Sigmoid colon (tissue), 7 donors: ENCODE results near the gene SLC2A13. TPM values are rescaled to one million over a fixed set of nuclear protein-coding genes. Genes with fewer than 3 reads are reported as not detected.
A peak's percentile ranks its signal among the peaks of the same experiment; 100 is the strongest.

Source experiments
- DNase-seq: peaks from one replicate; pipeline ENCODE4 v3.0.0-alpha.2; 2019
- H3K27ac ChIP-seq, 4 donors: fragments of 200-600 bp; sonication (generic); one replicate each; pipeline ENCODE4 v1.5.1; 2016 to 2019; ENCODE audit warnings: mild to moderate bottlenecking in 1 of 4
- H3K27me3 ChIP-seq, 3 donors: fragments of 200-600 bp; sonication (generic); one replicate each; pipeline ENCODE4 v1.5.1; 2019; ENCODE audit warnings: mild to moderate bottlenecking in 1 of 3
- H3K36me3 ChIP-seq, 4 donors: fragments of 200-600 bp; sonication (generic); one replicate each; pipeline ENCODE4 v1.5.1; 2016 to 2019
- H3K4me1 ChIP-seq, 4 donors: fragments of 200-600 bp; sonication (generic); one replicate each; pipeline ENCODE4 v1.5.1; 2017 to 2019
- H3K4me3 ChIP-seq, 4 donors: fragments of 200-600 bp; sonication (generic); one replicate each; pipeline ENCODE4 v1.5.1; 2017 to 2019; ENCODE audit warnings: mild to moderate bottlenecking in 2 of 4, moderate library complexity in 1 of 4
- H3K9me3 ChIP-seq, 4 donors: fragments of 200-600 bp in 3 of 4; sonication (generic) in 3 of 4; one replicate each; pipeline versions ENCODE4 v1.5.1 to v1.6.1; 2013 to 2019
- EP300 ChIP-seq, 4 donors: sonication (generic); formaldehyde crosslinking; IDR thresholded peaks; one replicate each; pipeline ENCODE4 v1.6.1; 2017; ENCODE audit warnings: antibody characterized with exemption in 4 of 4
- POLR2A ChIP-seq, 2 donors: fragments of 450-650 bp; IDR thresholded peaks; one replicate each; pipeline ENCODE4 v1.6.1; 2016; ENCODE audit warnings: antibody characterized with exemption in 2 of 2, mild to moderate bottlenecking in 2 of 2, moderate library complexity in 2 of 2
- POLR2AphosphoS5 ChIP-seq, 4 donors: sonication (generic); formaldehyde crosslinking; IDR thresholded peaks; one replicate each; pipeline ENCODE4 v1.6.1; 2017; ENCODE audit warnings: antibody characterized with exemption in 4 of 4
- WGBS, 2 donors: extraction: QIAGEN DNeasy Blood & Tissue Kit; methylation state at CpG; one replicate each; pipeline ENCODE4 v1.1.7; 2013; 5-methylcytosine and 5-hydroxymethylcytosine counted together
- intact Hi-C: fragments of 100-400 bp; cut with DNase I; formaldehyde crosslinking; loops from one replicate; pipeline ENCODE4 v1.15.1; 2023
- polyA plus RNA-seq, 3 donors: library from polyadenylated mRNA; stranded (reverse); fragments of 200-250 nt; gene quantifications; one replicate each; pipeline ENCODE4 v1.2.3, GENCODE V29; 2013
- total RNA-seq, 4 donors: library from RNA; depleted of rRNA; stranded (reverse); fragments of >200 nt; gene quantifications; one replicate each; pipeline ENCODE4 v1.1.0, GENCODE V29; 2016
- TF ChIP-seq, protein P1 (sequence below), 4 experiments: fragments of 450-650 bp in 3 of 4; fragments of 200-600 bp in 1 of 4; IDR thresholded peaks; one replicate each; pipeline ENCODE4 v1.5.1; 2016 to 2019; ENCODE audit warnings: antibody characterized with exemption in 4 of 4, mild to moderate bottlenecking in 3 of 4, moderate library complexity in 2 of 4
- donor health status: healthy with polysubstance abuse.
- donor health status: Bipolar disorder and iron deficiency.
- donor health status: healthy.

SLC2A13 gene
- total and polyA plus RNA-seq, 7 donors, result 1.8 to 32.3 (median 20.2) TPM

GRCh38 chr12:40103043-40103442, 2.8 kb downstream of the SLC2A13 start:
- Histone ChIP-seq H3K27ac (no peak overlapping the region), H3K4me1 (peaks cover 0 to 52% (median 34%) of the 10 kb centered on the region in 4 donors), H3K9me3 (no peaks in the 10 kb centered on the region), H3K27me3 (no peaks in the 10 kb centered on the region), H3K4me3 (peak overlapping the region in 1 of 4 donors; percentile 99), H3K36me3 (no peaks in the 10 kb centered on the region)
- intact Hi-C loops, result loop anchor here (10.0 kb wide), 2 partner anchors 178 to 658 kb away; partner anchors contain the start of gene KIF21A
- 31 to 77% methylated on average over 3 of the region's 3 CpGs for WGBS, 2 donors
- TF ChIP-seq POLR2A (IDR thresholded peaks at IDR 0.05), result no peak
- no peak for TF ChIP-seq EP300 (IDR thresholded peaks at IDR 0.05)
- TF ChIP-seq POLR2AphosphoS5 (IDR thresholded peaks at IDR 0.05), result no peak
- TF ChIP-seq, protein P1, sequence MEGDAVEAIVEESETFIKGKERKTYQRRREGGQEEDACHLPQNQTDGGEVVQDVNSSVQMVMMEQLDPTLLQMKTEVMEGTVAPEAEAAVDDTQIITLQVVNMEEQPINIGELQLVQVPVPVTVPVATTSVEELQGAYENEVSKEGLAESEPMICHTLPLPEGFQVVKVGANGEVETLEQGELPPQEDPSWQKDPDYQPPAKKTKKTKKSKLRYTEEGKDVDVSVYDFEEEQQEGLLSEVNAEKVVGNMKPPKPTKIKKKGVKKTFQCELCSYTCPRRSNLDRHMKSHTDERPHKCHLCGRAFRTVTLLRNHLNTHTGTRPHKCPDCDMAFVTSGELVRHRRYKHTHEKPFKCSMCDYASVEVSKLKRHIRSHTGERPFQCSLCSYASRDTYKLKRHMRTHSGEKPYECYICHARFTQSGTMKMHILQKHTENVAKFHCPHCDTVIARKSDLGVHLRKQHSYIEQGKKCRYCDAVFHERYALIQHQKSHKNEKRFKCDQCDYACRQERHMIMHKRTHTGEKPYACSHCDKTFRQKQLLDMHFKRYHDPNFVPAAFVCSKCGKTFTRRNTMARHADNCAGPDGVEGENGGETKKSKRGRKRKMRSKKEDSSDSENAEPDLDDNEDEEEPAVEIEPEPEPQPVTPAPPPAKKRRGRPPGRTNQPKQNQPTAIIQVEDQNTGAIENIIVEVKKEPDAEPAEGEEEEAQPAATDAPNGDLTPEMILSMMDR (IDR thresholded peaks at IDR 0.05), result no peak
- no peak for DNase-seq

DNA sequence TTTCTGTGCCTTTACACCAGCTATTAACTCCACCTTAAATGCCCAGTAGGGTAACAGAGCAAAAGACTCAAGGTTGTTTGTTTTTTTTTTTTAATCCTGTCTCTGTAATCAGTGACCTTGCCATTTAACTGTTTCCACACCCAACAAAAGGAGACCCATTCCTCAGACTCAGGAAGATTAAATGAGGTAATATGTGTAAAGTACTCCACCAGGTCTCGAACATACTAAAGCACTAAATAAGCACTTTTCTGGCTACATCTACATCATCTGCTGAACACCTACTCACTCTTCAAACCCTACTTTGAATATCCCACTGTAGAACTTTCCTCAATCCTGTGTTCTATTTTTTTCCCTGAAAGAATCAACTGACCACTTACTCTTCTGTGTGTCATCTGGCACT, 4.1 kb downstream of the SLC2A13 start:
- DNase-seq, result no peak
- no peak overlapping the region for H3K27ac ChIP-seq
- no peak for TF ChIP-seq EP300 (IDR thresholded peaks at IDR 0.05)
- TF ChIP-seq, protein P1 (IDR thresholded peaks at IDR 0.05), result no peak
- TF ChIP-seq POLR2A (IDR thresholded peaks at IDR 0.05), result no peak
- no peak for TF ChIP-seq POLR2AphosphoS5 (IDR thresholded peaks at IDR 0.05)
- 89 to 94% methylated on average over 1 of the region's 1 CpG for WGBS, 2 donors
- no peaks in the 10 kb centered on the region for H3K27me3 ChIP-seq
- H3K9me3 ChIP-seq, result no peaks in the 10 kb centered on the region
- H3K36me3 ChIP-seq, result no peaks in the 10 kb centered on the region
- peaks cover 0 to 47% (median 29%) of the 10 kb centered on the region in 4 donors for H3K4me1 ChIP-seq
- H3K4me3 ChIP-seq, result no peak overlapping the region
- intact Hi-C loops, result loop anchor here (10.0 kb wide), 2 partner anchors 177 to 657 kb away; partner anchors contain the start of gene KIF21A

GRCh38 chr12:40099423-40099853, 6.4 kb downstream of the SLC2A13 start:
- no peaks in the 10 kb centered on the region for H3K36me3 ChIP-seq
- no peak overlapping the region for H3K27ac ChIP-seq
- no peaks in the 10 kb centered on the region for H3K9me3 ChIP-seq
- TF ChIP-seq POLR2A (IDR thresholded peaks at IDR 0.05) (no peak), POLR2AphosphoS5 (IDR thresholded peaks at IDR 0.05) (no peak), EP300 (IDR thresholded peaks at IDR 0.05) (no peak)
- TF ChIP-seq, protein P1 (IDR thresholded peaks at IDR 0.05), result no peak
- peaks cover 0 to 38% (median 17%) of the 10 kb centered on the region in 4 donors for H3K4me1 ChIP-seq
- intact Hi-C loops, result no loop called here
- no peaks in the 10 kb centered on the region for H3K27me3 ChIP-seq
- WGBS, 2 donors, result 16 to 59% methylated on average over 3 of the region's 3 CpGs
- no peak overlapping the region for H3K4me3 ChIP-seq
- no peak for DNase-seq

DNA sequence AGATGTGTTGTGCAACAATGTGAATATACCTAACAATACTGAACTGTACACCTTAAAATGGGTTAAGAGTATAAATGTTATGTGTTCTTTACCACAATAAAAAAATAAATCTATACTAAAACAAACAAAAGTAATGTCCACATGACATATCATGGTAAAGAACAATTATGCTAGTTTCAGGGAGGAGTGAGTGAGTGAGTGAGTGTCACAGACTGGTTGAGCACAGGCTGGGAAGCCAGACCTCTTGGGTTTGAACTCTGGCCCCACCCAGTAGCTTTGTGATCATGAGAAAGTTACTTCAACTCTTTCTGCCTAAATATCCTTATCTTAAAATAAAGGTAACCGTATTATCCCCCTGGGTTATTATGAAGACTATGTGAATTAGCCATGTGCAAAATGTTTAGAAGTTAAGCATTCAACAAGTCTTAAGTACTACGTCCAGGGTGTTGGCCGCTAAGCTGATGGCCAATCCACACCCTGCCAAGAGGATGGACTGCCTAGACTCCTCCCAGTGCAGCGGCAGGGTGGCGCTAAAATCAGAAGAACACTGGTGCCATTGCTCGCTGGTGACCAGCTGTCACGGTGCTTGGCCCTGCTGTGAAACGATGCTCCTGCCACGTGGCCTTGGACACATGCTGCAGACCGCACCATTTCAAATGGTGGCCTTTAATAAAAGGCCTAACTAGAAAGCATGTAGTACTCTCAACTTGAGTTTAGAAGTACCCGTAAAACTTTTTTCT, 7.3 kb downstream of the SLC2A13 start:
- 88 to 95% methylated on average over 11 of the region's 11 CpGs for WGBS, 2 donors
- Histone ChIP-seq H3K36me3 (no peaks in the 10 kb centered on the region), H3K4me1 (peaks cover 0 to 30% (median 9%) of the 10 kb centered on the region in 4 donors), H3K27ac (no peak overlapping the region), H3K9me3 (no peaks in the 10 kb centered on the region), H3K27me3 (no peaks in the 10 kb centered on the region), H3K4me3 (no peak overlapping the region)
- DNase-seq, result no peak
- TF ChIP-seq POLR2AphosphoS5 (IDR thresholded peaks at IDR 0.05) (no peak), EP300 (IDR thresholded peaks at IDR 0.05) (no peak), POLR2A (IDR thresholded peaks at IDR 0.05) (no peak)
- TF ChIP-seq, protein P1 (IDR thresholded peaks at IDR 0.05), result no peak
- intact Hi-C loops, result no loop called here
